ENCODE results near the gene TPRX2. TPM values are rescaled to one million over a fixed set of nuclear protein-coding genes. Genes with fewer than 3 reads are reported as not detected.
"Not testable (repeated sequence)": the region's sequence is repeated elsewhere in the genome, so short reads cannot be mapped to it uniquely, and the experiment has no call there.

Gene TPRX2
- total RNA-seq, 1 donor from 2014 or later = not detected

GRCh38 chr19:47839913-47840312 lies 19.1 kb upstream of the TPRX2 start:
- DNase-seq (ENCODE audit: low read depth) = no peak
- Histone ChIP-seq H3K27me3 (ENCODE audit: control insufficient read depth, insufficient read depth, low read length) (peaks cover 4% of the 10 kb centered on the region), H3K4me3 (ENCODE audit: low read depth, low read length) (no peak overlapping the region), H3K36me3 (ENCODE audit: control insufficient read depth, insufficient read depth, low read length) (no peaks in the 10 kb centered on the region)
- TF ChIP-seq, protein P1, sequence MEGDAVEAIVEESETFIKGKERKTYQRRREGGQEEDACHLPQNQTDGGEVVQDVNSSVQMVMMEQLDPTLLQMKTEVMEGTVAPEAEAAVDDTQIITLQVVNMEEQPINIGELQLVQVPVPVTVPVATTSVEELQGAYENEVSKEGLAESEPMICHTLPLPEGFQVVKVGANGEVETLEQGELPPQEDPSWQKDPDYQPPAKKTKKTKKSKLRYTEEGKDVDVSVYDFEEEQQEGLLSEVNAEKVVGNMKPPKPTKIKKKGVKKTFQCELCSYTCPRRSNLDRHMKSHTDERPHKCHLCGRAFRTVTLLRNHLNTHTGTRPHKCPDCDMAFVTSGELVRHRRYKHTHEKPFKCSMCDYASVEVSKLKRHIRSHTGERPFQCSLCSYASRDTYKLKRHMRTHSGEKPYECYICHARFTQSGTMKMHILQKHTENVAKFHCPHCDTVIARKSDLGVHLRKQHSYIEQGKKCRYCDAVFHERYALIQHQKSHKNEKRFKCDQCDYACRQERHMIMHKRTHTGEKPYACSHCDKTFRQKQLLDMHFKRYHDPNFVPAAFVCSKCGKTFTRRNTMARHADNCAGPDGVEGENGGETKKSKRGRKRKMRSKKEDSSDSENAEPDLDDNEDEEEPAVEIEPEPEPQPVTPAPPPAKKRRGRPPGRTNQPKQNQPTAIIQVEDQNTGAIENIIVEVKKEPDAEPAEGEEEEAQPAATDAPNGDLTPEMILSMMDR (IDR thresholded peaks at IDR 0.05; ENCODE audit: insufficient read depth, low read length, poor library complexity, severe bottlenecking) = no peak

GRCh38 chr19:47842941-47843340 lies 16.1 kb upstream of the TPRX2 start:
- no peak for DNase-seq (ENCODE audit: low read depth)
- Histone ChIP-seq H3K4me3 (ENCODE audit: low read depth, low read length) (no peak overlapping the region), H3K36me3 (ENCODE audit: control insufficient read depth, insufficient read depth, low read length) (no peaks in the 10 kb centered on the region), H3K27me3 (ENCODE audit: control insufficient read depth, insufficient read depth, low read length) (peaks cover 4% of the 10 kb centered on the region)
- TF ChIP-seq, protein P1 (IDR thresholded peaks at IDR 0.05; ENCODE audit: insufficient read depth, low read length, poor library complexity, severe bottlenecking) = no peak

- TF ChIP-seq, protein P1 (IDR thresholded peaks at IDR 0.05; ENCODE audit: insufficient read depth, low read length, poor library complexity, severe bottlenecking) = no peak
- Histone ChIP-seq H3K36me3 (ENCODE audit: control insufficient read depth, insufficient read depth, low read length) (no peaks in the 10 kb centered on the region), H3K4me3 (ENCODE audit: low read depth, low read length) (no peak overlapping the region), H3K27me3 (ENCODE audit: control insufficient read depth, insufficient read depth, low read length) (peaks cover 9% of the 10 kb centered on the region)
- no peak for DNase-seq (ENCODE audit: low read depth)
These were observed 10.6 kb upstream of the TPRX2 start for GRCh38 chr19:47848425-47848822.

- peaks cover 9% of the 10 kb centered on the region for H3K27me3 ChIP-seq (ENCODE audit: control insufficient read depth, insufficient read depth, low read length)
- no peak for DNase-seq (ENCODE audit: low read depth)
- TF ChIP-seq, protein P1 (IDR thresholded peaks at IDR 0.05; ENCODE audit: insufficient read depth, low read length, poor library complexity, severe bottlenecking) = no peak
- H3K4me3 ChIP-seq (ENCODE audit: low read depth, low read length) = no peak overlapping the region
- no peaks in the 10 kb centered on the region for H3K36me3 ChIP-seq (ENCODE audit: control insufficient read depth, insufficient read depth, low read length)
These were observed 10.1 kb upstream of the TPRX2 start for GRCh38 chr19:47848823-47849473.

DNA sequence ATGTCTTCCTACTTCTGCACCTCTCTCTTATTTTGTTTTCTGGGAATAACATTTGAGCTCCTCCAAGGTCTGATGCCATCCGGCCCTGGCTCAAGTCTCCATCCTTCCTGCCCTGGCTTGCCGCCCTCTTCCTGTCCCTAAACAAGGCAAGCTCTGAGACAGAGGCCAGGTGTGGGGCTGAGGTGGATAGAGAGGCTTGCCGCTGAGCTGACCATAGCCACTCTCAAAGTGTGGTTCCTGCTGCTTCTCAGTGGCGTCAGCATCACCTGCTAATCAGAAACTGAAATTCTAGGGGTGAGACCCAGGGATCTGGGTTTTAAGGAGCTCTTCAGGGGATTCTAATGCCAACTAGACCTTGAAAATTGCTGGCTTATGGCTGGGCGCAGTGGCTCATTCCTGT lies 6.0 kb upstream of the TPRX2 start:
- TF ChIP-seq, protein P1 (IDR thresholded peaks at IDR 0.05; ENCODE audit: insufficient read depth, low read length, poor library complexity, severe bottlenecking) = no peak
- DNase-seq (ENCODE audit: low read depth) = no peak
- H3K4me3 ChIP-seq (ENCODE audit: low read depth, low read length) = no peak overlapping the region
- H3K27me3 ChIP-seq (ENCODE audit: control insufficient read depth, insufficient read depth, low read length) = peaks cover 9% of the 10 kb centered on the region
- H3K36me3 ChIP-seq (ENCODE audit: control insufficient read depth, insufficient read depth, low read length) = no peaks in the 10 kb centered on the region

DNA sequence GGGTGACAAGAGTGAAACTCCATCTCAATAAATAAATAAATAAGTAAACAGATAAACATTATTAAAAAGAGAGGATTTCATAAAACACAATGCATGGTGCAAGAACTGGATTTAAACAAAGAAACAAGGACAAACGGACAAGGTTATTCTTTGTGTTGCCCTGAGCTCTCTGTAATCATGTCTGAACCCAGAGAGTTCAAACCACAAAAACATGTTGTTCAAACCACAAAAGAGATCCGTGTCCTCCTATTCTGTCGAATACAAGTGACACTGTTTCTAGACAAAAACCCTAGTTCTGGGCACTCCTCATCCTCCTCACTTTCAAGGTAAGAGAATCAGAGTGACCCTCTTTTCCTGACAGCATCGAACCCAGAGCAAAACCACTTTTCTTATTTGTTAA lies 4.6 kb upstream of the TPRX2 start:
- no peak for DNase-seq (ENCODE audit: low read depth)
- TF ChIP-seq, protein P1 (IDR thresholded peaks at IDR 0.05; ENCODE audit: insufficient read depth, low read length, poor library complexity, severe bottlenecking) = no peak
- Histone ChIP-seq H3K27me3 (ENCODE audit: control insufficient read depth, insufficient read depth, low read length) (no peaks in the 10 kb centered on the region), H3K4me3 (ENCODE audit: low read depth, low read length) (no peak overlapping the region), H3K36me3 (ENCODE audit: control insufficient read depth, insufficient read depth, low read length) (no peaks in the 10 kb centered on the region)

GRCh38 chr19:47858231-47858630 lies 804 bp upstream of the TPRX2 start:
- DNase-seq (ENCODE audit: low read depth); H3K4me3 ChIP-seq (ENCODE audit: low read depth, low read length); H3K27me3 ChIP-seq (ENCODE audit: control insufficient read depth, insufficient read depth, low read length); H3K36me3 ChIP-seq (ENCODE audit: control insufficient read depth, insufficient read depth, low read length): not testable (repeated sequence)

- not testable (repeated sequence) for DNase-seq (ENCODE audit: low read depth); H3K4me3 ChIP-seq (ENCODE audit: low read depth, low read length); H3K27me3 ChIP-seq (ENCODE audit: control insufficient read depth, insufficient read depth, low read length); H3K36me3 ChIP-seq (ENCODE audit: control insufficient read depth, insufficient read depth, low read length)
These were observed 803 bp downstream of the TPRX2 start for GRCh38 chr19:47859838-47860237.

All from kidney epithelial cell (primary cell).